Fibroblast of lung (primary cell): ENCODE results near the gene TRAM2.

Experiments used
- EZH2 ChIP-seq: IDR thresholded peaks from 2 replicates; pipeline ENCODE4 v1.5.1; 2012; ENCODE audit warnings: low read length, control low read depth, mild to moderate bottlenecking; ENCODE audit errors: missing control alignments
- TF ChIP-seq, protein P1 (sequence below), 2 donors: IDR thresholded peaks in 1 of 2; conservative IDR thresholded peaks in 1 of 2; 1 replicate in 1 of 2; 2 replicates in 1 of 2; pipeline ENCODE4 v1.5.1; 2011 to 2012; ENCODE audit warnings: low read length in 2 of 2, control low read depth in 1 of 2, inconsistent platforms in 1 of 2, low read depth in 1 of 2, mild to moderate bottlenecking in 1 of 2

DNA sequence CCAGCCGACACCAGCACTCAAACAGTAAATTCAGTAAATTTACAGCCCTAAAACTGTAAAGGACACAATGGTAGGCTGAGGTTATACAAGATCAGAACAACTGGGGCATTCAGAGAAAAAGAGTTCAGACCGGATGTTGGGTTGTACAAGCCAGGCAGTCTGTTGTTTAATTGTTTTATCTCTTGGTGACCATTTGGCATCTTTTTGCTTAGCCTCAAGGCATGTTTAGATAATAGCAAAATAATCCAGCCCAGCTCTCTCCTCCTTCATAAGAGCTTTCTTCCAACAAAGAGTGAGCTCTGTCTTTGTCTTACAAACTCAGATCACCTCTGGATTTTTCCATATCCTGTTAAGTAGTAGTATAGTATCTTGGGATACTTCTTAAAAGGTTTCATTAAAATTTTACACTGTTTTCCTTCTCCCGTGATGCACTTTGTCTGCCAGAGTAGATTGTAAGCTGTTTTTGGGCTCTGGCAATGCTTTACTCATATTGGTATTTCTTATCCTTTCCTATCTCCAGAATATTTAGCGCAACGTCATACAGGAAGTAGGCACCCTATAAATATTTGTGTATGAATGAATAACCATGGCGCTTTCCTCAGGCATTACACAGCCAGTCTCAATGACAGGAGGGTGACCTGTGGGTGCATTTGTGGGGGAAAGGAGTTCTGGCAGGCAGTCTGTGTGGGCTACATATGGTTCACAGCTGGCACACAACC is 35.6 kb upstream of the TRAM2 start:
- TF ChIP-seq, protein P1, sequence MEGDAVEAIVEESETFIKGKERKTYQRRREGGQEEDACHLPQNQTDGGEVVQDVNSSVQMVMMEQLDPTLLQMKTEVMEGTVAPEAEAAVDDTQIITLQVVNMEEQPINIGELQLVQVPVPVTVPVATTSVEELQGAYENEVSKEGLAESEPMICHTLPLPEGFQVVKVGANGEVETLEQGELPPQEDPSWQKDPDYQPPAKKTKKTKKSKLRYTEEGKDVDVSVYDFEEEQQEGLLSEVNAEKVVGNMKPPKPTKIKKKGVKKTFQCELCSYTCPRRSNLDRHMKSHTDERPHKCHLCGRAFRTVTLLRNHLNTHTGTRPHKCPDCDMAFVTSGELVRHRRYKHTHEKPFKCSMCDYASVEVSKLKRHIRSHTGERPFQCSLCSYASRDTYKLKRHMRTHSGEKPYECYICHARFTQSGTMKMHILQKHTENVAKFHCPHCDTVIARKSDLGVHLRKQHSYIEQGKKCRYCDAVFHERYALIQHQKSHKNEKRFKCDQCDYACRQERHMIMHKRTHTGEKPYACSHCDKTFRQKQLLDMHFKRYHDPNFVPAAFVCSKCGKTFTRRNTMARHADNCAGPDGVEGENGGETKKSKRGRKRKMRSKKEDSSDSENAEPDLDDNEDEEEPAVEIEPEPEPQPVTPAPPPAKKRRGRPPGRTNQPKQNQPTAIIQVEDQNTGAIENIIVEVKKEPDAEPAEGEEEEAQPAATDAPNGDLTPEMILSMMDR (conservative IDR thresholded peaks at IDR 0.05 in 1 of 2, IDR thresholded peaks at IDR 0.05 in 1 of 2; ENCODE audit: low read depth in 1 of 2, low read length in 2 of 2): no peak
- no peak for TF ChIP-seq EZH2
